Spleen (tissue), 7 donors: ENCODE data around the gene NIPSNAP3A.

Source experiments
- CTCF ChIP-seq, 11 experiments: fragments of 200-600 bp in 7 of 11; fragments of 450-650 bp in 4 of 11; sonication (generic) in 4 of 11; IDR thresholded peaks in 8 of 11; conservative IDR thresholded peaks in 3 of 11; 1 replicate in 7 of 11; 2 replicates in 4 of 11; pipeline versions ENCODE4 v1.4.0 to v1.8.0; 2016 to 2021; ENCODE audit warnings: antibody characterized with exemption in 11 of 11, inconsistent platforms in 4 of 11, mild to moderate bottlenecking in 1 of 11
- POLR2AphosphoS5 ChIP-seq, 3 donors: sonication (generic); formaldehyde crosslinking; IDR thresholded peaks; one replicate each; pipeline ENCODE4 v1.5.1; 2017; ENCODE audit warnings: antibody characterized with exemption in 3 of 3
- donor health status: DM: no; HTN: no; CAD: no; lungs with moderate emphysema.
- donor health status: DM: no; HTN: no; CAD: no.
- donor health status: DM: no; HTN: no; CAD: no.

- no peak for TF ChIP-seq CTCF (IDR thresholded peaks at IDR 0.05 in 8 of 11, conservative IDR thresholded peaks at IDR 0.05 in 3 of 11)
- TF ChIP-seq POLR2AphosphoS5 (IDR thresholded peaks at IDR 0.05) = no peak
Measured at GRCh38 chr9:104767507-104767906, 20.0 kb downstream of the NIPSNAP3A start.
